MM.1S (cell line): Measurements from ENCODE around the gene DNM1L.
"Not testable (repeated sequence)": the region's sequence is repeated elsewhere in the genome, so short reads cannot be mapped to it uniquely, and the experiment has no call there.

Source experiments
- DNase-seq: peaks from one replicate; pipeline ENCODE4 v3.0.0-alpha.2; 2015
- H2AFZ ChIP-seq: fragments of 300-600 bp; sonication (generic); 2 replicates; pipeline ENCODE4 v1.6.0; 2016; ENCODE audit warnings: antibody characterized with exemption, low read length
- H3F3A ChIP-seq: fragments of 300-600 bp; sonication (generic); 2 replicates; pipeline ENCODE4 v1.6.1; 2016; ENCODE audit warnings: mild to moderate bottlenecking, antibody characterized with exemption, low read length, moderate library complexity, mixed read lengths; ENCODE audit not compliant: insufficient read depth
- H3K27ac ChIP-seq: fragments of 300-600 bp; sonication (generic); 2 replicates; pipeline ENCODE4 v1.5.1; 2016; ENCODE audit warnings: mild to moderate bottlenecking, low read length
- H3K27me3 ChIP-seq: fragments of 300-600 bp; sonication (generic); replicated peaks from 2 replicates; pipeline ENCODE4 v1.6.0; 2016; ENCODE audit warnings: low read length; ENCODE audit not compliant: insufficient read depth
- H3K36me3 ChIP-seq: fragments of 300-600 bp; sonication (generic); replicated peaks from 2 replicates; pipeline ENCODE4 v1.6.1; 2016; ENCODE audit warnings: mild to moderate bottlenecking, low read length, mixed read lengths; ENCODE audit not compliant: insufficient read depth
- H3K4me1 ChIP-seq: fragments of 300-600 bp; sonication (generic); 2 replicates; pipeline ENCODE4 v1.6.1; 2016; ENCODE audit warnings: low read length, mixed read lengths
- H3K4me2 ChIP-seq: fragments of 300-600 bp; sonication (generic); 2 replicates; pipeline ENCODE4 v1.6.0; 2016; ENCODE audit warnings: low read depth, low read length
- H3K4me3 ChIP-seq: fragments of 300-600 bp; sonication (generic); 2 replicates; pipeline ENCODE4 v1.5.1; 2016; ENCODE audit warnings: low read length, mixed read lengths
- H3K79me2 ChIP-seq: fragments of 300-600 bp; sonication (generic); 2 replicates; pipeline ENCODE4 v1.6.1; 2016; ENCODE audit warnings: mixed run types, low read length, mixed read lengths
- H3K9ac ChIP-seq: fragments of 300-600 bp; sonication (generic); 2 replicates; pipeline ENCODE4 v1.6.1; 2016; ENCODE audit warnings: low read length, mixed read lengths
- H3K9me2 ChIP-seq: fragments of 300-600 bp; sonication (generic); replicated peaks from 2 replicates; pipeline ENCODE4 v1.6.1; 2016; ENCODE audit warnings: mild to moderate bottlenecking, low read length, mixed read lengths; ENCODE audit not compliant: insufficient read depth
- H3K9me3 ChIP-seq: fragments of 300-600 bp; sonication (generic); replicated peaks from 2 replicates; pipeline ENCODE4 v1.6.1; 2016; ENCODE audit warnings: mild to moderate bottlenecking, low read length, mixed read lengths; ENCODE audit not compliant: insufficient read depth
- H4K20me1 ChIP-seq: fragments of 300-600 bp; sonication (generic); 2 replicates; pipeline ENCODE4 v1.6.1; 2016; ENCODE audit warnings: mild to moderate bottlenecking, low read length, moderate library complexity, mixed read lengths; ENCODE audit not compliant: insufficient read depth
- CTCF ChIP-seq: fragments of 300-600 bp; sonication (generic); IDR thresholded peaks from 2 replicates; pipeline ENCODE4 v1.5.1; 2016; ENCODE audit warnings: antibody characterized with exemption, low read length, mixed read lengths
- EZH2 ChIP-seq: fragments of 300-600 bp; sonication (generic); optimal IDR thresholded peaks from 2 replicates; pipeline ENCODE3; 2017; ENCODE audit warnings: low read depth, mild to moderate bottlenecking, antibody characterized with exemption, low read length, mixed read lengths
- EZH2phosphoT487 ChIP-seq: fragments of 300-600 bp; sonication (generic); IDR thresholded peaks from 2 replicates; pipeline ENCODE4 v1.6.1; 2018; ENCODE audit warnings: antibody characterized with exemption, low read length

DNM1L gene

DNA sequence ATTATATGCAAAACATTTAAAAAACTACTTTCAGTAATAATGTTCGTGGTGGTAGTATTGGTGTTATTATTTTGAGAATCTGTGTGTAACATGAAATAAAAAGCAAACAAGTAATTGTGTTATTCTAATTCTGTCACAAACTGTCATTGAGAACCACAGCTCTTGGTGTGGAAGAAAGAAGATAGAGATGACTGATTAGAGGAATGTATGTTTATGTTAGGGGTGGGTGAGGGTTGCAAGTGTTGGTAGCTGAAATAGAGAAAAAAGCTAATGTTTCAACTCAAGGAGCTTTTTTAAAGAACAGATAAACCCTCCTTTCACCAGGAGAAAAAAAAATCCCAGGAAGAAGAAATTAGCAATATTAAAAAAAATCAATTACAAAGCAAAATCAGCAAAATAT is 18.3 kb downstream of the DNM1L start:
- Histone ChIP-seq H3K36me3 (0 out of 2 replicates have a peak, but pooled peaks cover 6% of the 10 kb centered on the region), H3K4me3 (no peak overlapping the region), H3K4me2 (no peak overlapping the region), H3K9me3 (no peaks in the 10 kb centered on the region), H3K79me2 (peaks cover 86% of the 10 kb centered on the region), H2AFZ (no peak overlapping the region), H3F3A (peaks cover 3% of the 10 kb centered on the region; the same call in 1 of the 2 replicates), H3K9me2 (no peaks in the 10 kb centered on the region), H4K20me1 (0 out of 2 replicates have a peak, but pooled peaks cover 7% of the 10 kb centered on the region), H3K27me3 (no peaks in the 10 kb centered on the region), H3K27ac (no peak overlapping the region), H3K9ac (no peak overlapping the region), H3K4me1 (no peaks in the 10 kb centered on the region)
- no peak for DNase-seq
- TF ChIP-seq CTCF: no peak
- no peak for TF ChIP-seq EZH2
- no peak for TF ChIP-seq EZH2phosphoT487

GRCh38 chr12:32698285-32698684 is 19.2 kb downstream of the DNM1L start:
- H4K20me1 ChIP-seq: 0 out of 2 replicates have a peak, but pooled peaks cover 3% of the 10 kb centered on the region

DNA sequence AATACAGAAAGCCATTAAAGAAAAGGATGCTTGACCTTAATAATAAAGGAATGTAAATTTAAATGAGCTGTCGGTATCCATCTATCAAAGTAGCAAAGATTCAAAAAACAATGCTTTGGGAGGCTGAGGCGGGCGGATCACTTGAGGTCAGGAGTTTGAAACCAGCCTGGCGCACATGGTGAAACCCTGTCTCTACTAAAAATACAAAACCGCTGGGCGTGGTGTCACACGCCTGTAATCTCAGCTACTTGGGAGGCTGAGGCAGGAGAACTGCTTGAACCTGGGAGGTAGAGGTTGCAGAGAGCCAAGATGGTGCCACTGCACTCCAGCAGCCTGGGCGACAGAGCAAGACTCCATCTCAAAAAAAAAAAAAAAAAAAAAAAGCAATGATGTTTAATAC is 20.3 kb downstream of the DNM1L start:
- not testable (repeated sequence) for H3F3A ChIP-seq, H3K27ac ChIP-seq, H3K9me3 ChIP-seq, H3K9ac ChIP-seq, H3K36me3 ChIP-seq, H2AFZ ChIP-seq, H3K4me3 ChIP-seq, H3K4me2 ChIP-seq, H3K4me1 ChIP-seq, H3K27me3 ChIP-seq, H3K9me2 ChIP-seq, DNase-seq, H4K20me1 ChIP-seq
- peaks cover 81% of the 10 kb centered on the region for H3K79me2 ChIP-seq

More at GRCh38 chr12:32698285-32698684, 19.2 kb downstream of the DNM1L start:
- Histone ChIP-seq H3K9me2 (no peaks in the 10 kb centered on the region), H3K9ac (no peak overlapping the region), H3K4me2 (no peak overlapping the region), H3F3A (peaks cover 3% of the 10 kb centered on the region; the same call in 1 of the 2 replicates), H3K4me1 (no peaks in the 10 kb centered on the region), H3K36me3 (0 out of 2 replicates have a peak, but pooled peaks cover 6% of the 10 kb centered on the region), H3K27me3 (no peaks in the 10 kb centered on the region), H3K4me3 (no peak overlapping the region), H3K27ac (no peak overlapping the region), H3K9me3 (no peaks in the 10 kb centered on the region), H2AFZ (no peak overlapping the region), H3K79me2 (peaks cover 86% of the 10 kb centered on the region)
- DNase-seq: no peak
- TF ChIP-seq EZH2 (no peak), CTCF (no peak), EZH2phosphoT487 (no peak)

DNA sequence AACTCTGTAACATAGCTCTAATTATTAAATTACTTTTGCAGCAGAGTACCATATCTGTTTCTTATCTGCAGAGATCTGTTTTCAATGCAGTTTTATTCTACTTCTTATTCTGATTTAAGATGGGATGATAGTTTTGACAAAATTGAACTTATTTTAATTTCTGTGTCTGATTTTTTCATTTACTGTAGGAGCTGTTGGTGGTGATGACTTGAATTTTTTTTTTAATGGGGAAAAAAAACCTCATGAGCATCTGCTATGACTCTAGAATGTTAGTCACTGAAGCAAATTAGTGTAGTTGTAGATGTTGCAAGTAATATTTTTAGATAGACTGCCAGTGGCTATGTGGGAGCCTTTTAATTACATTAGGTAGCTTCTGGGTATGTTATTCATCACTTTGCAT is 23.4 kb downstream of the DNM1L start:
- no peak for DNase-seq
- Histone ChIP-seq H3K4me1 (peaks cover 6% of the 10 kb centered on the region; the same call in 1 of the 2 replicates), H3K27me3 (no peaks in the 10 kb centered on the region), H3K36me3 (no peaks in the 10 kb centered on the region), H3K4me2 (no peak overlapping the region), H2AFZ (no peak overlapping the region), H3K79me2 (peaks cover 64% of the 10 kb centered on the region), H3K9me3 (no peaks in the 10 kb centered on the region), H4K20me1 (0 out of 2 replicates have a peak, but pooled peaks cover 3% of the 10 kb centered on the region), H3F3A (peaks cover 13% of the 10 kb centered on the region; the same call in 1 of the 2 replicates), H3K9ac (no peak overlapping the region), H3K9me2 (no peaks in the 10 kb centered on the region), H3K4me3 (no peak overlapping the region), H3K27ac (no peak overlapping the region)
- TF ChIP-seq EZH2 (no peak), EZH2phosphoT487 (no peak), CTCF (no peak)
